Left ventricle myocardium inferior (tissue), 1 donor: ENCODE measurements around the gene NOPCHAP1. TPM values are rescaled to one million over a fixed set of nuclear protein-coding genes. Genes with fewer than 3 reads are reported as not detected.
"Not testable (repeated sequence)": the region's sequence is repeated elsewhere in the genome, so short reads cannot be mapped to it uniquely, and the experiment has no call there.

Source experiments
- DNase-seq: peaks from one replicate; pipeline ENCODE4 v3.0.0-alpha.2; 2020
- H3K27ac ChIP-seq: fragments of 200-600 bp; replicated peaks from 2 replicates; pipeline ENCODE4 v1.8.0; 2021
- H3K27me3 ChIP-seq: fragments of 200-600 bp; 2 replicates; pipeline ENCODE4 v1.8.0; 2021; ENCODE audit warnings: low read depth
- H3K36me3 ChIP-seq: fragments of 200-600 bp; 2 replicates; pipeline ENCODE4 v1.8.0; 2021
- H3K4me1 ChIP-seq: fragments of 200-600 bp; 2 replicates; pipeline ENCODE4 v1.8.0; 2021
- H3K4me3 ChIP-seq: fragments of 200-600 bp; 2 replicates; pipeline ENCODE4 v1.8.0; 2021; ENCODE audit warnings: mild to moderate bottlenecking, moderate library complexity
- H3K9me3 ChIP-seq: fragments of 200-600 bp; replicated peaks from 2 replicates; pipeline ENCODE4 v1.8.0; 2021
- intact Hi-C: fragments of 100-400 bp; cut with micrococcal nuclease; formaldehyde crosslinking; loops from one replicate; pipeline ENCODE4 v1.11.0; 2022
- total RNA-seq: library from RNA; stranded (reverse); fragmentation: NEBNext Ultra II Directional; extraction: Animal tissue kit (Norgen Biotek cat#: 25700); gene quantifications from one replicate; pipeline ENCODE4 v1.2.1, GENCODE V29; 2021
- TF ChIP-seq, protein P1 (sequence below): fragments of 200-600 bp; IDR thresholded peaks from 2 replicates; pipeline ENCODE4 v1.8.0; 2021; ENCODE audit warnings: antibody characterized with exemption, mild to moderate bottlenecking, borderline replicate concordance
- donor health status: DM: no; HTN: yes; CAD: no; lungs with severe emphysema.

NOPCHAP1 gene
- total RNA-seq, 1 donor from 2014 or later, result 11.1 TPM

DNA sequence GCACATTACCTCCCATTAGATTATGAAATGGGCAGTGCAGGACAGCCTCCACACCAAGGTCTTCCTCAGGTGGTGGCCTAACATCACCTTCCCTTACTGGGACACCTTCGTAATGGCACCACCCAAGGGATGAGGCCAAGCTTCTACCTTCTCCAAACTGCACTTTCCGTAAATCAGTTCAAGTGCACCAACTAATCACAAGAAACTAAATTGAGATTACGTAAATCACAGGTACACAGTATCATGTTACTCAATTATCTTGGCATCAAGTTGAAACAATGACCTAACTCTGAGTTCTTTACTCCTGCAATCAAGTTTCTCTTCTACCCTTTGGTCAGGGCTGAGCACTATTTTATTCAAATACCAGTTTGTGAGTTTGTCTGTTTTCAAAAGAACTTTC lies 41.9 kb upstream of the NOPCHAP1 start:
- Histone ChIP-seq H3K27me3 (no peaks in the 10 kb centered on the region), H3K36me3 (no peaks in the 10 kb centered on the region), H3K9me3 (peaks cover 12% of the 10 kb centered on the region), H3K4me3 (no peak overlapping the region), H3K4me1 (no peaks in the 10 kb centered on the region), H3K27ac (no peak overlapping the region)
- TF ChIP-seq, protein P1, sequence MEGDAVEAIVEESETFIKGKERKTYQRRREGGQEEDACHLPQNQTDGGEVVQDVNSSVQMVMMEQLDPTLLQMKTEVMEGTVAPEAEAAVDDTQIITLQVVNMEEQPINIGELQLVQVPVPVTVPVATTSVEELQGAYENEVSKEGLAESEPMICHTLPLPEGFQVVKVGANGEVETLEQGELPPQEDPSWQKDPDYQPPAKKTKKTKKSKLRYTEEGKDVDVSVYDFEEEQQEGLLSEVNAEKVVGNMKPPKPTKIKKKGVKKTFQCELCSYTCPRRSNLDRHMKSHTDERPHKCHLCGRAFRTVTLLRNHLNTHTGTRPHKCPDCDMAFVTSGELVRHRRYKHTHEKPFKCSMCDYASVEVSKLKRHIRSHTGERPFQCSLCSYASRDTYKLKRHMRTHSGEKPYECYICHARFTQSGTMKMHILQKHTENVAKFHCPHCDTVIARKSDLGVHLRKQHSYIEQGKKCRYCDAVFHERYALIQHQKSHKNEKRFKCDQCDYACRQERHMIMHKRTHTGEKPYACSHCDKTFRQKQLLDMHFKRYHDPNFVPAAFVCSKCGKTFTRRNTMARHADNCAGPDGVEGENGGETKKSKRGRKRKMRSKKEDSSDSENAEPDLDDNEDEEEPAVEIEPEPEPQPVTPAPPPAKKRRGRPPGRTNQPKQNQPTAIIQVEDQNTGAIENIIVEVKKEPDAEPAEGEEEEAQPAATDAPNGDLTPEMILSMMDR, result no peak
- no peak for DNase-seq
- intact Hi-C loops, result no loop called here

DNA sequence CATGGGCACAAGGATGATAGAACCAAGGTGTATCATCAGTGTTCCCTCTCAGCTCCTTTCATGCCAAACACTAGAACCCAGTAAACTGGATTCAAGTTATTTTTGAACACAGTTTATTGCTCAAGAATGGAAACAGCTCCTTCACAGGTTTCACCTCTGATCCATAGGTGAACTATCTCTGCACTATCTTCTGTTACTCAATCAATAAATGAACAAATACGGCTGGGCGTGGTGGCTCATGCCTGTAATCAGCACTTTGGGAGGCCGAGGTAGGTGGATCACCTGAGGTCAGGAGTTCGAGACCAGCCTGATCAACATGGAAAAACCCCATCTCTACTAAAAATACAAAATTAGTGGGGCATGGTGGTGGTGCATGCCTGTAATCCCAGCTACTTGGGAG lies 37.4 kb upstream of the NOPCHAP1 start:
- DNase-seq, H3K9me3 ChIP-seq, H3K27me3 ChIP-seq, intact Hi-C loops, H3K4me1 ChIP-seq, H3K4me3 ChIP-seq, H3K36me3 ChIP-seq, H3K27ac ChIP-seq: not testable (repeated sequence)

DNA sequence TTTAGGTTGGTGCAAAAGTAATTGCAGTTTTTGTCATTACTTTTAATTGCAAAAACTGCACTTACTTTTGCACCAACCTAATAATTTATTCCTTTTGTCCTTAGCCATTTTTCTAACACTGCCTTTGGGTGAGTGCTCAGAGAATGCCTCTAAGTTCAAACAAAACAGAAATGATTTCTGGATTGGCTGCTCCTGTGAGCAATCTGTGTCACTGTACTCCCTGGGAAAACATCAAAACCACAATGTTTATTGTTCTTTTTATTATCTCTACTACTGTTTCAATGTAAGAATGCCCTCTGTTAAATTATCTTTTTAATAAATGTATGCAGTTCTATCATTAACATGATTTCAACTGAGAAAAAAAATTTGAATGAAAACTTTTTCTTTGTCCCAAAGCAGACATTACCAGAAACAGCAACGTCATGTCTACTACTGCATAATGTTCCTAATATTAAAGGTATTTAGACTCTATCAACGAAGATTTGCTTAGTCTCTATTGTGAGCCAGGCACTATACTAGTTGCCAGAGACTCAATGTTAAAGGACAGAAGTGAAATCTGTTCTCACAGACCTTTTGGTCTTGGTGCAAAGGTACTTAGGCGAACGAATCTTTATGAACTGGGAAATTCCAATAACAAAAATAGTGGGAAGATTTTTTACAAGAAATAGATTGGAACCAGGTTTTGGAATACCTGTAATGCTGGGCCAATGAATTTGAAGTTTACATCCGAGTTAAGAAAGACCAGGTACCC lies 34.2 kb upstream of the NOPCHAP1 start:
- H3K27me3 ChIP-seq, result peaks cover 5% of the 10 kb centered on the region
- H3K4me3 ChIP-seq, result no peak overlapping the region
- no peak overlapping the region for H3K27ac ChIP-seq
- no peaks in the 10 kb centered on the region for H3K36me3 ChIP-seq
- no peak for DNase-seq
- H3K4me1 ChIP-seq, result no peaks in the 10 kb centered on the region
- intact Hi-C loops, result no loop called here
- TF ChIP-seq, protein P1, result no peak
- H3K9me3 ChIP-seq, result no peaks in the 10 kb centered on the region

DNA sequence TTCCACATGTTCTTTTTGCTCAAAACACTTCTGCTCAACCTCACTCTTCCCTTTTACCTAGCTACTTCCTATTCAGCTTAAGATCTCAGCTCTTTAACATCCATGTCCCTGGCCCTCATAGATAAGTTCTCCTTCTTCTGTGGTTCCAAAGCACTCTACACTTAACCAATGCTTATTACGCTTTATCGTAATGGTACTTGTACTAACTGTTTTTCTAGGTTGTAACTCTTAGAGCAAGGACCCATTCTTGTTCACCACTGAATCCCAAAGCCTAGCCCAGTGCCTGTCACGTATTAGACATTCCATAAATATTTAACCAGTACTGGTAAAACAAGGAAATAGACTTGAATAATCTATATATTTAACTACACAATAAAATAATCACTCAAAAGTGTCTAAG lies 33.3 kb upstream of the NOPCHAP1 start:
- intact Hi-C loops, result no loop called here
- Histone ChIP-seq H3K27me3 (peaks cover 5% of the 10 kb centered on the region), H3K27ac (no peak overlapping the region), H3K4me3 (no peak overlapping the region), H3K9me3 (no peaks in the 10 kb centered on the region), H3K4me1 (peaks cover 5% of the 10 kb centered on the region), H3K36me3 (no peaks in the 10 kb centered on the region)
- DNase-seq, result no peak
- TF ChIP-seq, protein P1, result no peak

DNA sequence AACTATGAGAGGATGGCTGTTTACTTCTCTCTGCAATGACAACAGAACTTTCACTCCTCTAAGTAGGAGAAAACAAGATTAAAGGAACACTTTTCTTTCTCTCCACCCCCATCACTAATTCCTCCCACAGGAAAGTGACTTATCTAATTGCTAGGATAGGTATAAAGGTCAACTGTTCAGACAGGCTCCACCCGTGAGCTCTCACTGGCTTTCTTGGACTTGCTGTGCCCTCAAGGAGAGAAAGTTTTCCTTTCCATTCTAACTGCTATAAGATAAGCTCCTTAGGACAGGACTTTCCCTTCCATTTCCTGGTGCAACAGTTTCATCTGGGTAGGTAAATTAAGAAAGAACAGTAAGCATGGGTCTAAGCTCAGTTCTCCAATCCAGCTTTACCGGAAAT lies 32.8 kb upstream of the NOPCHAP1 start:
- H3K27me3 ChIP-seq, result peaks cover 5% of the 10 kb centered on the region
- H3K27ac ChIP-seq, result no peak overlapping the region
- H3K4me3 ChIP-seq, result no peak overlapping the region
- intact Hi-C loops, result no loop called here
- H3K4me1 ChIP-seq, result peaks cover 8% of the 10 kb centered on the region
- TF ChIP-seq, protein P1, result no peak
- no peaks in the 10 kb centered on the region for H3K36me3 ChIP-seq
- no peaks in the 10 kb centered on the region for H3K9me3 ChIP-seq
- DNase-seq, result no peak

DNA sequence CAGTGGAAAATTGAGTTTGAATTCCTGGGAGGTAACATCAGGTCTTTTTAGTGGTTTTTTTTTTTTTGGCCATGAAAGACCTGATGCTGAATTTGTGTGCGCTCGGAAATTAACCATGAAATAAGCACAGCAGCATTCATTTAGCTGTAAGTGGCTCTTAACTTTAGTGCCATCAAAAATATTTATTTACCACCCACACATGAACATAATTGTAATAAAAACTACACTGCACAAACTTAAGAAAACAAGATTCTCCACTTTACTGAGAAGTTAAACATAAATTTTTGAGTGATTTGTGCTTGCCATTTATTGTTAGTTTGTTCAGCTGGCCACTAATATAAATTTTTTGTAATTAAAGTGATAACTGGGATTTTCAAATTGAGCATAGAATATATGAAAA lies 30.4 kb upstream of the NOPCHAP1 start:
- TF ChIP-seq, protein P1, result no peak
- Histone ChIP-seq H3K27ac (no peak overlapping the region), H3K4me1 (peaks cover 21% of the 10 kb centered on the region), H3K9me3 (no peaks in the 10 kb centered on the region), H3K36me3 (no peaks in the 10 kb centered on the region), H3K4me3 (no peak overlapping the region), H3K27me3 (peaks cover 13% of the 10 kb centered on the region)
- intact Hi-C loops, result no loop called here
- no peak for DNase-seq
